ENCODE data around the gene QRFP. TPM values are rescaled to one million over a fixed set of nuclear protein-coding genes. Genes with fewer than 3 reads are reported as not detected.
A peak's percentile ranks its signal among the peaks of the same experiment; 100 is the strongest.

Gene QRFP
- total RNA-seq, 3 donors from 2014 or later, result not detected

DNA sequence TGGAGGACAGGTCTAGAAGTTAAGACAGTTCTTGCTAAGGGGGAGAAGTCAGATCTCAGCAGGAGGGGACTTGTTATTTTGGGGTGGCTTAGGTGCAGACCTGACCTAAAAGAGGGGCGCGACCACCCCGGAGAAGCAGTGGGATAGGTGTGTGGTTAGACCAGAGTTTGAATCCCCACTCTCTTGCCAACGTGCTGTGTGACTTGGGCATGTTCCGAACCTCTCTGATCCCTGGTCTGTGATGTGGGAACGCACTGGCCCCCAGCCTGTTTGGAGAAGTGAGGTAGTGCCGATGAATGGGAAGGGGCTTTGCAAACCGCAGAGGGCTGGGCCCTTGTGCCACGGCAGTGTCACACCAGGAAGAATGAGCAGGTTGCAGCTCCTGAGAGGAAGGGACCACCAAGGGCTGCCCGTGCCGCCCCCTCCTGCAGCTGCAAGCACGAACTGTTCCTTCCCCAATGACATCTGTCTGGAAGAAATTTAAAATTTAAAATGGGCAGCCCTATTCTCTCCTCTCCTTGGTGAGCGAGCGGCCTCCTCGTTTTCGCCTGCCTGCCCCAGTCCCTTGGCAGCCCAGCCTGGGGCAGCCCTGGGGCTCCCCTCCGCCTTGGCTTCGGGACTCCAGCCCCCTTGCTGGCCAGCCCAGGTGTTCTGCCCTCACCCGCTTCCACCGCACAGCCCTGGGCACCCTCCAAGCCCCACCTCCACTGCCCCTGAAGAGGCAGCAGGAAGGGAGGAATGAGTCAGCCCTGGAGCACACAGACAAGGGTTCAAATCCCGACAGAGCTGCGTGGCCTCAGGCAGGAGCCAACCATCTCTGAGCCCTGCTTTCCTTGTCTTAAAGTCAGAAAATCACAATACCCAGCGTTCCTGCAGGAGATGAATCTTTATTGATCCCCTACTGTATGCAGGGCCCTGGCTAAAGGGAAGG, 40.8 kb upstream of the QRFP start:
- ATAC-seq (no peak), DNase-seq (no peak)
- Mint-ChIP-seq H3K4me1 (ENCODE audit: low read depth) (peaks cover 11% of the 10 kb centered on the region), H3K4me3 (no peak overlapping the region), H3K27me3 (ENCODE audit: low read depth) (peaks cover 71% of the 10 kb centered on the region), H3K9me3 (no peaks in the 10 kb centered on the region), H3K36me3 (ENCODE audit: insufficient read depth) (no peaks in the 10 kb centered on the region)

DNA sequence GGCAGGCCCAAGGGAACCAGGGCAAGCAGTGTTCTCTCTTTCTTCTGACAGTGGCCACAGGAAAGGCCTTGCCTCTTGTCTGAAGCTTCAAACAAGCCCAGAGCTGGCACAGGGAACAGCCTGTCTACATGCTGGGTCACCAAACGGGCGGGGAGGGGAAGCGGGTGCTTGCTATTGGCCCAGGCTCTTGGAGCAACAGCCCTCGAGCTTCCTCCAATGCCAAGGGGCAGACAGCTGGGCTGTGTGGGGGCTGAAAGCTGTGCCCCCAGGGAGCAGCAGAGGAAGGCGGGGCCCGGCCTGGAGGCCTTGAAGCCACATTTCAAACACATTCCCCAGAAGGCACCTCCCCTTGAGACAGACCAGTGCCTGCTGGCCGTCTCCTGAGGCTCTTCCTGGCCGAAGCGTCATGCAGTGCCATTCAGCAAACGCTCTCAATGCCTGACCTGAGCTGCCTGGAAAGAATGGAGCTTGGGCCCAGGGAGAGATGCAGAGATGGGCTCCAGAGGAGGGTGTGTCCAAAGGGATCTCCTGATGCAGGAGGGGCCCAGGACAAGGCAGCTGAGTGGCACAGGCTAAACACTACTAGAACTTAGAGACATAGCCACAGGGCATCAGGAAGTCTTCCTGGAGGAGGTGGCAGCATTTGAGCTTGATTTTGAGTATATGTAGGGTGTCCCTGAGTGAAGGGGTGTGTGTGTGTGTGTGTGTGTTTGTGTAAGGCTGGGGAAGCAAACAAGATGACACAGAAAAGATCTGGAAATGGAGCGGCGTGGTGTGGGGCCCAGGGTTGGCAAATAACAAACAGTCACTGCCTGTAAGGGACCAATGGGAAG, 39.9 kb upstream of the QRFP start:
- Mint-ChIP-seq H3K4me3 (no peak overlapping the region), H3K9me3 (no peaks in the 10 kb centered on the region), H3K27me3 (ENCODE audit: low read depth) (peaks cover 68% of the 10 kb centered on the region), H3K4me1 (ENCODE audit: low read depth) (peaks cover 11% of the 10 kb centered on the region), H3K36me3 (ENCODE audit: insufficient read depth) (no peaks in the 10 kb centered on the region)
- DNase-seq, result no peak
- no peak for ATAC-seq

DNA sequence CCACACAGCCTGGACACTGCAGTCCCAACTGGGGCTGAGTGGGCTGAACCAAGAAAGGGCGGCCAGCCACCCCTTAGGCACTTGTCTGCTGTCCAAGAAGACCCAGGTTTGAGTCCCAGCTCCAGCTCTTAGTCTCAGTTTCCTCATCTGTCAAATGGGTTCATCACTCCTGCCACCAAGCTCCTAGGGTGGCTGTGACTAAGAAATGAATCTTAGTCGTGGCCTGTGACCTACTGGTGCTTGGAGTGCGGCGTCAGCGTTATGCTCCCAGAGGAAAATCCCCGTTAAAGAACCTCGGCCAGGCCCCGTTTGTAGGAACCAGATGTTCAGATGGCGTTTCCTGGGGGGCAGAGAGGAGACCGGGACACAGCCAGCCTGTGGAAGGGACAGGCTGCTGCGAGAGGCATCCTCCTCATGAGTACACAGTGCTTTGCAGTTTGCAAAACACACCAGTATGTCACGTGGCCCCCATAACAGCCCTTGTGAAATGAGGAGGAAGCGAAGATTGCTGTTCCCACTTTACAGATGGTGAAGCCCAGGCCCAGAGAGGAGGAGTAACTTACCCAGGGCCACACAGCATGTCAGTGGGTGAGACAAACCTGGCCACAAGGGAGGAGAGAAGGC, 39.1 kb upstream of the QRFP start:
- DNase-seq, result no peak
- no peaks in the 10 kb centered on the region for H3K36me3 Mint-ChIP-seq (ENCODE audit: insufficient read depth)
- no peak for ATAC-seq
- no peak overlapping the region for H3K4me3 Mint-ChIP-seq
- no peaks in the 10 kb centered on the region for H3K9me3 Mint-ChIP-seq
- peaks cover 62% of the 10 kb centered on the region for H3K27me3 Mint-ChIP-seq (ENCODE audit: low read depth)
- peaks cover 10% of the 10 kb centered on the region for H3K4me1 Mint-ChIP-seq (ENCODE audit: low read depth)

DNA sequence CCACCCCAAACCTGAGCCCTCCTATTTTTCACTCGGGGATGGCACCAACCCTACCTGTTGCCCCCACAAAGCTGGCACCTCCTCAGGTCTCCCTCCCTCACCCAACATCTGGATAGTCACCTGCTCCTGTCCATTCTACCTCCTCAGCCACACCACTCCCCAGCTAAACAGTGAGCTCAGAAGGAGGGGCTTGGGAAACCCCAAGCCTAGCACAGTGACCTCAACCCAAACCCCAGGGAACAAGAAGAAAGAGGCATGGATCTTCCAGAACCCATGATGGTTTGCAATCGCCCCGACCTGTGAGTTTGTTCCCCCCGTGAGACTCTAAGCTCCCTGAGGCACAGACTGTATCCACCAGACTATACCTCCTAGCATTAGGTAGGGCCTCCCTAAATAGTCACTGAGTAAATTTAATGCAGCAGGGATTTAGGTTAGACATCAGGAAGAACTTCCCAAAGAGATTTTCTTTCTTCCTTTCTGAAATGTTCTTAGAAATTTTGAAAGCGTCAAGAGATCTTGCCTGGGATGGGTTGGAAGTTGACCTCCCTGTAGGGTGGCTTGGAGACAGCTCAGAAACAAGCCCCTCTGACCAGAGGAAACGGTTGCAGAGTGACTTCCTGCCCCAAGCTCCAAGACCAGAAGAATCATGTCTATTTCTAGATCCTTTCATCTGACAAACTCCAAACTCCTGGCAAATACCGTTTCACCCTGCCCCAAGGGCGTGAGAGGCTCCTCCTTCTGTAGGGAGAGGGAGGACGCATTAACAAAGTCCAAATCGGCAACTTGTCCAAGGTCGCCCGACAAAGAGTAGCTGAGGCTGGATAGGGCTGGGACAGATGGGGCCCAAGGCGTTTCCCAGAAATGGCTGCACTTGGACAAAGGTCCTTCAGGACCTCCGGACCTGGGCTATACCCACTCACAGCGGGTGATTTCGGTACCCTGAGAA, 38.4 kb upstream of the QRFP start:
- no peaks in the 10 kb centered on the region for H3K36me3 Mint-ChIP-seq (ENCODE audit: insufficient read depth)
- H3K4me3 Mint-ChIP-seq, result no peak overlapping the region
- H3K4me1 Mint-ChIP-seq (ENCODE audit: low read depth), result peaks cover 7% of the 10 kb centered on the region
- DNase-seq (no peak), ATAC-seq (no peak)
- peaks cover 56% of the 10 kb centered on the region for H3K27me3 Mint-ChIP-seq (ENCODE audit: low read depth)
- no peaks in the 10 kb centered on the region for H3K9me3 Mint-ChIP-seq

DNA sequence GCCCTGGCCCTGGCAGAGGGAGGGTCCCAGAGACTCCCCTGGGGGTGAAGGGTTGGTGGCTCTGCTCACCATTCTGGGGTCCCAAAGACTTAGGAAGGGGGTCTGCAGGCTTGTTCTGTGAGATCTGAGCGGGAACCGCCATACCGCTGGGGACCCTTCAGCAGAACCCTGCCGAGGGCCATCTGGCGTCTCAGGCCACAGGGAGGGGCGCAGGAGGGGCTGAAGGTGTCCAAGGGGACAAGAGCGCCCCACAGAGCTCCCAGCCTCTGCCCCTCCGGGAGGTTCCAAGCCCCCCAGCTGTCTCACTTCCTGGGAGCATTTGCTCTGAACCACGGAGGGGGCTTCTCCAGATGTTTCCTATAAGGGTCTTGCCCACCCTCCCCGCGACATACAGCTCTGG, 37.6 kb upstream of the QRFP start:
- Mint-ChIP-seq H3K4me3 (no peak overlapping the region), H3K36me3 (ENCODE audit: insufficient read depth) (no peaks in the 10 kb centered on the region), H3K9me3 (no peaks in the 10 kb centered on the region), H3K4me1 (ENCODE audit: low read depth) (peaks cover 7% of the 10 kb centered on the region), H3K27me3 (ENCODE audit: low read depth) (peaks cover 57% of the 10 kb centered on the region)
- ATAC-seq (no peak), DNase-seq (no peak)

DNA sequence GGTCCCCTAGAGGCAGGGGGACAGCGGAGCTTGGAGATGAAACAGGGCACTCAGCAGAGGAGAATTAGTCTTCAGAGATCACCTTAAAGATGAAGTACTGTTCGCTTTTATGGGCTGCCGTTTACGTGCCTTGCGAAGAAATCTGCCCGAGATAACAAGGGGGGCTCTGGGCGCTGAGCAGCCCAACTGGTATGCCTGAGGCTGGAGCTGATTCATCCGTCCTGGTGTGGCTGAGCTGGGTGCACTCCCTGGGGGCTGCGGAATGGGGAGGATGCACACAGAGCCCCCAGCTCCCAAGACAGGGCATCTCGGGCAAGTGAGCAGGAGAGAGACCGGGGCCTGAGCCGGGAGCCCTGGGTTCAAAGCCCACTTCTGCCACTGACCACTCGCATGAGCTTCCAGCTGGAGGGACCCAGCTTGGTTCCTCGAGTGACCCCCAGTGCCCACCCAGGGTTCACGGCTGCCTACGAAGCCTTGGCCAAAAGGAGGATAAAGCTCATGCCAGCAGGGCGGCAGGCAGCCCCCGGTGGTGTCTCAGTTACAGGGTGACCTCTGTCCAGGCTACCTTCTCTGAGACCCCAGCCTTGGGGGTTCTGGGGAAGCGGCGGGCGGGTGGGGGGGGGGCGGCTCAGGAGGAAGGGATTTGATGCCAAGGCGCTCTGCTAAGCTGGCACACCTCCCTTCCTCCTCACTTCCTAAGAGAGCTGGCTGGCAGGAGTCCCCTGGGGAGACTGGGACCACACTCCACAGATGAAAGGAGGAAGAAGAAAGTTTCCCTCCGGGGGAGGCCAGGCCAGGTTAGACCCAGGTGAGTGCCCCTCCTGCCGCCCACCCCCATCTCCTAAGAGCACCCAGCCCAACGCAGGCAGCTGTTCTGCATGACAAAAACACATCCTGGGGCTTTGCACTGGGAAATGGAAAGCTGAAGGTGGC, 36.8 kb upstream of the QRFP start:
- ATAC-seq, result no peak
- no peak for DNase-seq
- Mint-ChIP-seq H3K4me1 (ENCODE audit: low read depth) (peaks cover 5% of the 10 kb centered on the region), H3K27me3 (ENCODE audit: low read depth) (peaks cover 55% of the 10 kb centered on the region), H3K36me3 (ENCODE audit: insufficient read depth) (no peaks in the 10 kb centered on the region), H3K9me3 (no peaks in the 10 kb centered on the region), H3K4me3 (no peak overlapping the region)

DNA sequence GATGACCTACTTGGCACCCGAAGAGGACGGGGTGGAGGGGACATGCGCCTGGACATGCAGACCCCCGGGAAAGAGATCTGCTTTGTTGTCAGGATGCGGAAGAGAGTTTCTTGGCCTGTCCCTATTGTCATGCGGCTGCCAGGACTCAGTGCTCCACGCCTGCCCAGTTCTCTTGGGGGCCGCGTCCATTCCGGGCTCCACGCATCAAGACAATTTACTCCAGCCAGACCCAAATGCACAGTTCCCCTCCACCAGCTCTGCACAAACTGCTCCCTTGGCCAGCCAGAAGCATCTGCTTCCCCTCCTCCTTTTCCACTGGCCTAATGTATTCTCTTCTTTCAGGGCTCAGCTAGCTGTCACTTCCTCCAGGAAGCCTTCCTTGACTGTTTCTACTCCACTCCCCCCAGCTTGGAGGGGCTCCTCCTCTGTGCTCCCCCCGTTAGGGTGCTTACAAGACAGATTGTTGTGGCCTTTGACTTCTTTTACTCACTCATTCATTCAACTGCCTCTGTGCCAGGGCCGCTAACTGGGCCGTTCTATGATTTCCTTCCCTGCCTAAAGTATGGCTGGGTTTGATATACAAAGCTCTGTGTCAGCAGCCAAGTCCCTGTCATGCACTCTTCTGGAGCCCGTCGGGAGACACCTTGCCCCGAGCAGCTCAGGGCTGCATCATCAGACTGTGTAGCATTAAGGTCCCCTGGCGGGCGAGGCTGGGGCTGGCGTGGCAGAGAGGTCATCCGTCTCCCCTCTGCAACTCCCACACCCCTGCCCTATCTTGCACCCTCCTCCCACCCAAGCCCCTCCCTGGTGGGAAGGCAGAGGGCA, 35.9 kb upstream of the QRFP start:
- peaks cover 2% of the 10 kb centered on the region for H3K4me1 Mint-ChIP-seq (ENCODE audit: low read depth)
- no peaks in the 10 kb centered on the region for H3K36me3 Mint-ChIP-seq (ENCODE audit: insufficient read depth)
- H3K4me3 Mint-ChIP-seq, result no peak overlapping the region
- H3K9me3 Mint-ChIP-seq, result no peaks in the 10 kb centered on the region
- ATAC-seq (peak in 1 of 2 donors; percentile 11), DNase-seq (no peak)
- peaks cover 52% of the 10 kb centered on the region for H3K27me3 Mint-ChIP-seq (ENCODE audit: low read depth)

DNA sequence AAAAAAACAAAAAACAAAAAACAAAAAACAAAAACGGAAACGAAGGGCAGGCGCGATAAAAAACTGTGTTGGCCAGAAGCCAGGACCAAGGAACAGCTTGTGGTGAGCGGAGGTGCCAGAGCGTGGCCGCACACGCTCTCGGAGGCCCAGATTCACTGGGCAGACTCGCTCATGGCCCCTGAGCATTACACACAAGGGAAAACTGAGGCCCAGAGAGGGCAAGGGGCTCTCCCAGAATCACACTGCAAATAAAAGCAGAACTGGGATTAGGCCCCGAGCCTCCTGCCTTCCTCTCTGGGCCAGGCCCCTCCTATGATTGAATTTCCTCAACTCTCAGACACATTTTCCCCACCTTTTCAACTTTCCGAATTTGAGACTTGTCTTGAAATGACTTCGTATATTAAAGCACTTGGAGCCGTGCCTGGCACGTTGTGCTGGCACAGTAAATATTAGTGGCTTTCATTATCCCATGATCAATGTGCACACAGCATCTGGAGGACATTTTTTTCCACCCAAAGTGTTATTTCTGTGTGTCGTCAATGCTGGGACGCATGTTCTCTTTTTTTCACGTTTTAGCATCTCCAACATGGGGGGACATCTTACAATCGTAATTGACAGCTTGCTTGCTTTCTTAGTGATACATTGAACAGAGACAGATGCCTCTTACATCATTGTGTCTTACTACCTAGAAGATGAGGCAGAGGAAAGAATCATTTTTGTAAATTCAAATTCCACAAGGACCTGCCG, 35.1 kb upstream of the QRFP start:
- ATAC-seq (no peak), DNase-seq (no peak)
- no peak overlapping the region for H3K4me3 Mint-ChIP-seq
- peaks cover 46% of the 10 kb centered on the region for H3K27me3 Mint-ChIP-seq (ENCODE audit: low read depth)
- H3K4me1 Mint-ChIP-seq (ENCODE audit: low read depth), result no peaks in the 10 kb centered on the region
- no peaks in the 10 kb centered on the region for H3K36me3 Mint-ChIP-seq (ENCODE audit: insufficient read depth)
- no peaks in the 10 kb centered on the region for H3K9me3 Mint-ChIP-seq

DNA sequence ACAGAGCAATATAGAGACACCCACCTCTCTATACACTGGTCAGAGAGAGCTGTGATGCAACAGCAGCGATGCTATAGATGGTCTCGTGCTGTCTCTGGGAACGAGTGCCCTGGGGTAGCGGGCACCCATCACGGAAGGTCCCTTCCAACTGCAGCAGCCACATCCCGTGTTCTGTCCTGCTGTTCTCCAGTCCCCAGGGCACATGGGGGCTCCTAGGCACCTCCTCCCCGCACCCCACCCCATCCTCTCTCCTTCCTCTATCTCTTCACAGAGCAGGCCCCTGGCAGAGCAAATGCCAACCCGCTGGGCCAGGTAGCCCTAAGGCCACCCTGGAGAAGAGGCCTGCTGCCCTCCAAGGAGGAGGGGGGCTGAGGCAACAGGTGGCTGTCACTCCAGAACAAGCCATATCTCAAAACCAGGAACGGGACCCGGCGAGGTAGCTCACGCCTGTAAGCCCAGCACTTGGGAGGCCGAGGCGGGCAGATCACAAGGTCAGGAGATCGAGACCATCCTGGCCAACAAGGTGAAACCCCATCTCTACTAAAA, 34.3 kb upstream of the QRFP start:
- no peaks in the 10 kb centered on the region for H3K36me3 Mint-ChIP-seq (ENCODE audit: insufficient read depth)
- no peaks in the 10 kb centered on the region for H3K9me3 Mint-ChIP-seq
- peaks cover 38% of the 10 kb centered on the region for H3K27me3 Mint-ChIP-seq (ENCODE audit: low read depth)
- H3K4me1 Mint-ChIP-seq (ENCODE audit: low read depth), result no peaks in the 10 kb centered on the region
- no peak for DNase-seq
- H3K4me3 Mint-ChIP-seq, result no peak overlapping the region
- no peak for ATAC-seq

DNA sequence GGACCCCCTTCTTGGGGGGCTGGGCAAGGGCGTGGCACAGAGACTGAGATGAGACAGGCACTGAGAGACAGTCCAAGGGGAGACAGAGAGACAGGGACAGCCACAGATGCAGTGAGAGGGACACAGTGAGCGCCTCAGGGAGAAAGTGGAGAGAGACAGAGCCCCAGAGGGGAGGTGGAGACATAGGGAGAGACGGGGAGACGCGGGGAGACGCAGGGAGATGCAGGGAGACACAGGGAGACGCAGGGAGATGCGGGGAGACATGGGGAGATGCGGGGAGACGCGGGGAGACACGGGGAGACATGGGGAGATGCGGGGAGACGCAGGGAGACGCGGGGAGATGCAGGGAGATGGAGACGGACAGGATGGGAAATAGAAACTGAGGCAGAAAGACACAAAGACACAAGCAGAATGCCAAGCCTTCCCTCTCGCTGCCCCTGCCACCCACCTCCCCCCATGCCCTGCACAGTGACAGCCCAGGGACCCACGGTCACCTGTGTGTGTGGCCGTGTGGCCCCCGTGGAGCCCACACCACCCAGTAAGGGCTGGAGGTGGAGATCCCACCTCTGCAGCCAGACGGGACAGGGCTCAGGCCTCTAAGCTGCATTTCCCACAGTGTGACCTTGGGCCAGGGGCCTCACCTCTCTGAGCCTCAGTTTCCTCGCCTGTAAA, 33.7 kb upstream of the QRFP start:
- Mint-ChIP-seq H3K4me1 (ENCODE audit: low read depth) (no peaks in the 10 kb centered on the region), H3K36me3 (ENCODE audit: insufficient read depth) (no peaks in the 10 kb centered on the region), H3K4me3 (no peak overlapping the region)

DNA sequence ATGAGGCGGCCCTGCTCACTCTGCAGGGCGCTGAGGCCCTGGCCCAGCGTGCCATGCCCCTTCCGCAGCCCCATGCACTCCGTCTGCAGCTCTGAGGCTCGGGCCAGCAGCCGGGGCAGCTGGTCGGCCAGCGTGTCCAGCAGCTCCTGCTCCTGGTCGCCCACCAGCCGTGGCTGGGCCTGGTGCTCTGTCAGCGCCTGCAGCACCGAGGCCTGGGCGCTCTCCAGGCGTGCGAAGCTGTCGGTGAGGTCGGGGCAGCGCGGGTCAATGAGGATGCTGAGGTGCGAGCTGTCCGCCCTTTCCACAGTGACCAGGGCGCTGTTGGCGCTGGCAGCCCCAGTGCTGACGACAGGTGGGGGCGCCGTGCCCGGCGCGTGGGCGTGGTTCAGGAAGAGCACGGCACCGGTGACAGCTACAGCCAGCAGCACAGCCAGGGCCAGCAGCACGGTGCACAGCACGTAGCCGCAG, 33.0 kb upstream of the QRFP start:
- ATAC-seq, result no peak
- DNase-seq, result no peak

More for the DNA sequence above, 33.7 kb upstream of the QRFP start:
- ATAC-seq (no peak), DNase-seq (no peak)
- Mint-ChIP-seq H3K27me3 (ENCODE audit: low read depth) (peaks cover 33% of the 10 kb centered on the region), H3K9me3 (no peaks in the 10 kb centered on the region)

More for the DNA sequence above, 33.0 kb upstream of the QRFP start:
- Mint-ChIP-seq H3K9me3 (no peaks in the 10 kb centered on the region), H3K4me3 (no peak overlapping the region), H3K36me3 (ENCODE audit: insufficient read depth) (no peaks in the 10 kb centered on the region), H3K4me1 (ENCODE audit: low read depth) (no peaks in the 10 kb centered on the region), H3K27me3 (ENCODE audit: low read depth) (peaks cover 27% of the 10 kb centered on the region)
